HG03095 (cell line): ENCODE results near the gene KRTAP5-4.
"Not testable (repeated sequence)": the region's sequence is repeated elsewhere in the genome, so short reads cannot be mapped to it uniquely, and the experiment has no call there.

Experiments used
- ATAC-seq: cut with Tn5 transposase; IDR thresholded peaks from one replicate; pipeline ENCODE4 v1.9.1; 2021; ENCODE audit warnings: moderate library complexity; ENCODE audit not compliant: unreplicated experiment

Gene KRTAP5-4

GRCh38 chr11:1604181-1604580 is 17.8 kb downstream of the KRTAP5-4 start:
- ATAC-seq, result no peak

- no peak for ATAC-seq
Measured at GRCh38 chr11:1603629-1604028, 18.3 kb downstream of the KRTAP5-4 start.

DNA sequence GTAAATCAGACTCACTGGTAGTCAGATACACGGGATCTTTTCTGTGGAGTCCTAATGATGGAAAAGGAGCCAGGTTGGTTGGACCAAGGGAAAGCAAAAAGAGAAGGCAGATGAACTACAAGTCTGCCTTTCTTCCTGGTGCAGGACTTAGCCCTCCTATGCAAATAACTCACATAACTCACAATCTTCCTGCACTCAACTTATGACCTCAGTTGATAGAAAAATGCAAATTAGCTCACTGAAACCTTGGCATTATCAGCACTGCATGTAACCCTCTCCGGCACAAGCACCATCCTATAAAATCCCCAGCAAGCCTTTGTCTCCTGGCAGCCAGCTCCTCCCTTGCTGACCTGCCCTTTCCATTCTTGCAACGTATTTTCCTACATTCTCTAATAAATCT is 20.3 kb downstream of the KRTAP5-4 start:
- not testable (repeated sequence) for ATAC-seq

DNA sequence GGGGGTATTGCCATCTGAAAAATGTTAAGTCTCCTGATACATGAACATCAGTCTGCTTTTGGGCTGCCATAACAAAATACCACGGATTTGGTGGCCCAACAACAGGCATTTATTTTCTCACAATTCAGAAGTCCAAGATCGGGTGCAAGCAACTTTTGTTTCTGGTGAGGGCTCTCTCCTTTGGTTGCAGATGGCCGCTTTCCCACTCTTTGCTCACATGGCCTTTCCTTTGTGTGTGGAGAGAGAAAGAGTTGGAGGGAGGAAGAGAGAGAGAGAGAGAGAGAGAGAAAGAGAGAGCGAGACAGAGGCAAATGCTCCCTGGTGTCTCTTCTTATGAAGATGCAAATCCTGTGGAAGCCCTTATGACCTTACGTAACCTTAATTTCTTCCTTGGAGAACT is 21.3 kb downstream of the KRTAP5-4 start:
- no peak for ATAC-seq

- no peak for ATAC-seq
Measured at GRCh38 chr11:1598816-1599215, 23.1 kb downstream of the KRTAP5-4 start.

GRCh38 chr11:1598406-1598805 is 23.5 kb downstream of the KRTAP5-4 start:
- ATAC-seq, result not testable (repeated sequence)

GRCh38 chr11:1597994-1598380 is 24.0 kb downstream of the KRTAP5-4 start, which contains the start of gene KRTAP5-2:
KRTAP5-2 (minus strand) TSS chr11:1598294; CDS start chr11:1598250, 44 bp downstream.
- no peak for ATAC-seq

- ATAC-seq, result no peak
Measured at GRCh38 chr11:1597331-1597993, 24.5 kb downstream of the KRTAP5-4 start.

DNA sequence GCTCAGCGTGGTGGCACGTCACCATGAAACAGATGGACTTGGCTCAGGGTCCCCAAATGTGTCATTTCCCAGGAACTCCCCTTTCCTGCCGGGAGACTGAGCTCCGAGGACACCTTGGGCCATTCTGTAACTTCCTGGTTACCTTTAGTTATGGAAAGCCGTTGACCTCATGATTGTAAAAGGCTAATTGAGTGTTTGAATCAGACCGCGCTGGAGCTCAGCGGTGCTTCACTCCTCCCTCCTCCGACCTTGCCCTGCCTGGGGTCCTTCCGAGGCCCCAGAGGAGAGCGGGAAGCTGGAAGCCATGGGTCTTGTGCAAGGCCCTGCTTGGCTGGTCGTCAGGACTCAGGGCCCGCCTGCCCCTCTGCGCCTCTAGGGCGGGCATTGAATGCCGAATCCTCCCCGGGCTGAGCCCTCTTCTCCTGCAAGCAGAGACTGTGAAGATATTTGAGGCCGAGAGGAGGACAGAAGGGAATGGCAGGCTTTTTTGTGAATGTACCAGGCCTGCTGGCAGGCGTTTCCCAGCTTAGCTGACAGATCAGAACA is 25.3 kb downstream of the KRTAP5-4 start:
- ATAC-seq, result not testable (repeated sequence)

GRCh38 chr11:1595994-1596575 is 25.9 kb downstream of the KRTAP5-4 start:
- ATAC-seq, result not testable (repeated sequence)

GRCh38 chr11:1592628-1593027 is 29.3 kb downstream of the KRTAP5-4 start:
- no peak for ATAC-seq

GRCh38 chr11:1589996-1590395 is 31.9 kb downstream of the KRTAP5-4 start:
- ATAC-seq, result no peak

DNA sequence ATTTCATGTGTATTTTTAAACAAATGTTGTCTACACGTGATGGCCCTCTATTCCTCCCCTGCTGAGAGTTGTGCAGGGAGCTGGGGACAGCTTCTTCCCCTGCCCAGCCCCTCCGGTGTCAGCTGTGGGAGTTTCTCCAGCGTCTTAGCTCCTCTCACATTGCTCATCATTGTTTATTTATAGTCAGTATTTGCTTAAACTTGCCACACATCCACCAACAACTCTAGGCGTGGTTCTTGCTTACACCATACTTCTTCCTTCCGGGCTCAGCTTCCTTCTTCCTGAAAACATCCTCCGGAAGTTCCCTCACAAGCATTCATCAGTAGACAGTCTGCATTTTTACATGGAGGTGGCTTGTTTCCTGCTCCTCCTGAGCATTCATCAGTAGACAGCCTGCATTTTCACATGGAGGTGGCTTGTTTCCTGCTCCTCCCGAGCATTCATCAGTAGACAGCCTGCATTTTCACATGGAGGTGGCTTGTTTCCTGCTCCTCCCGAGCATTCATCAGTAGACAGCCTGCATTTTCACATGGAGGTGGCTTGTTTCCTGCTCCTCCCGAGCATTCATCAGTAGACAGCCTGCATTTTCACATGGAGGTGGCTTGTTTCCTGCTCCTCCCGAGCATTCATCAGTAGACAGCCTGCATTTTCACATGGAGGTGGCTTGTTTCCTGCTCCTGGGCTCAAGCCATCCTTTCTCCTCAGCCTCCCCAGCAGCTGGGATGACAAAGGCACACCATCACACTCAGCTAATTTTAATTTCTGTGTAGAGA is 32.6 kb downstream of the KRTAP5-4 start:
- ATAC-seq, result not testable (repeated sequence)

DNA sequence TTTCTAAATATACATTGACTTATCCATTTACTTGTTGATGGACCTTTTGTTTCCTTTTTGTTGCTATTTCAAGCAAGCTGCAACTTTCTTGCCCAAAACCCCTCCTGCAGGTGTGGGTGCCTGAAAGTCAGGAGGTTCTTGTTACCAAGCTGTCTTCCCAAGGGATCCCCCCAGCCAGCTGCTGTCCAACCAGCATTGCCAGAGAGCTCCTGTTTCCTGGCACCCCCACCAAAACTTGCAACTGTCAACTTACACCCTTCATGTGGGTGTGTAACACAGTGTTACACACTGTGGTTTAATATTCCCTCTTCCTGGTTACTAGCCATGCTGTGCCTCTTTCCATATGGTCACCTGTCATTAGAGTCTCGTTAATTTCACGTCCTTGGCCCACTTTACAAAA is 35.2 kb downstream of the KRTAP5-4 start:
- ATAC-seq, result no peak

DNA sequence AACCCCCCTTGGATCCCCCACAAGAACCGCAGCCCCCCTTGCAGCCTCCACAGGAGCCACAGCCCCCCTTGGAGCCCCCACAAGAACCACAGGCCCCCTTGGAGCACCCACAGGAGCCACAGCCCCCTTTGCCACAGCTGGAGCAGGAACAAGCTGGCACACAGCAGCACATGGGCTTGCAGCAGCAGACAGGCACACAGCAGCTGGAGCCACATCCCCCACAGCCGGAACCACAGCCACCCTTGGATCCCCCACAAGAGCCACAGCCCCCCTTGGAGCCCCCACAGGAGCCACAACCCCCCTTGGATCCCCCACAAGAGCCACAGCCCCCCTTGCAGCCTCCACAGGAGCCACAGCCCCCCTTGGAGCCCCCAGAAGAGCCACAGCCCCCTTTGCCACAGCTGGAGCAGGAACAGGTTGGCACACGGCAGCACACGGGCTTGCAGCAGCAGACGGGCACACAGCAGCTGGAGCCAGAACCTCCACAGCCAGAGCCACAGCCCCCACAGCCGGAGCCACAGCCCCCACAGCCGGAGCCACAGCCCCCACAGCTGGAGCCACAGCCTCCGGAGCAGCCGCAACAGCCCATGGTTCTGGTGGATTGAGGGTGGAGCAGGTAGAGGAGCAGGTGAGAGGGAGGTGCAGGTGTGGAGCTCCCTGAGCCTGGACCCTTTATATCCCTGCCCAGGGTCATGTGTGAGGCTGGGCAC is 37.1 kb downstream of the KRTAP5-4 start, which contains the start of gene KRTAP5-1:
Gene KRTAP5-1, minus strand, starts transcription at position 623 of the 710 bp plus-strand sequence. Its CDS starts 34 bp downstream, at position 589.
- not testable (repeated sequence) for ATAC-seq

DNA sequence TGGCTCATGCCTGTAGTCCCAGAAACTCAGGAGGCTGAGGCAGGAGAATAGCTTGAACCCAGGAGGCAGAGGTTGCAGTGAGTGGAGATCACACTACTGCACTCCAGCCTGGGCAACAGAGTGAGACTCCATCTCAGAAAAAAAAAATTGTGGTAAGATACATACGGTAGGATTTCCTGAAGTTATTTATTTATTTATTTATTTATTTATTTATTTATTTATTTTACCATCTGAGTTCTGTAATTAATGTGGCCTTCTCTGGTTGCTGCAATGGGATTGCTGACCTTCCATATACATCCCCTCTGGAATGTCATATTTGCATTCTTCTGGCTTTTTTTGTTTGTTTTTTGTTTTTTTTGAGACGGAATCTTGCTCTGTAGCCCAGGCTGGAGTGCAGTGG is 39.0 kb downstream of the KRTAP5-4 start:
- ATAC-seq, result not testable (repeated sequence)

- no peak for ATAC-seq
Measured at GRCh38 chr11:1581976-1582375, 40.0 kb downstream of the KRTAP5-4 start.

- no peak for ATAC-seq
Measured at GRCh38 chr11:1576825-1577224, 45.1 kb downstream of the KRTAP5-4 start.

DNA sequence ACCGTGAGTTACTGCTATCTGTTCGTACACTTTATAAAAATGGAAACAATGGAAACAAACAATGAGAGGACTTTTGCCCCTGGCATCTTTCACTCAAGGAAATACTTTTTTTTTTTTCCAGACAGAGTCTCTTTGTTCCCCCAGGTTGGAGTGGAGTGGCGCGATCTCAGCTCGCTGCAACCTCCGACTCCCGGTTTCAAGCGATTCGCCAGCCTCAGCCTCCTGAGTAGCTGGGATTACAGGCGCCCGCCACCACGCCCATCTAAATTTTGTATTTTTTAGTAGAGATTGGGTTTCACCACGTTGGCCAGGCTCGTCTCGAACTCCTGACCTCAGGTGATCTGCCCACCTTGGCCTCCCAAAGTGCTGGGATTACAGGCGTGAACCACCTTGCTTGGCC is 46.2 kb downstream of the KRTAP5-4 start:
- not testable (repeated sequence) for ATAC-seq

- no peak for ATAC-seq
Measured at GRCh38 chr11:1574933-1575242, 47.0 kb downstream of the KRTAP5-4 start.
